HG02970 (cell line): Measurements from ENCODE around the gene CTBP2.

Source experiments
- ATAC-seq: cut with Tn5 transposase; IDR thresholded peaks from one replicate; pipeline ENCODE4 v1.9.1; 2021; ENCODE audit warnings: mild to moderate bottlenecking, moderate library complexity, moderate number of reproducible peaks; ENCODE audit not compliant: unreplicated experiment, low FRiP score

Gene CTBP2

DNA sequence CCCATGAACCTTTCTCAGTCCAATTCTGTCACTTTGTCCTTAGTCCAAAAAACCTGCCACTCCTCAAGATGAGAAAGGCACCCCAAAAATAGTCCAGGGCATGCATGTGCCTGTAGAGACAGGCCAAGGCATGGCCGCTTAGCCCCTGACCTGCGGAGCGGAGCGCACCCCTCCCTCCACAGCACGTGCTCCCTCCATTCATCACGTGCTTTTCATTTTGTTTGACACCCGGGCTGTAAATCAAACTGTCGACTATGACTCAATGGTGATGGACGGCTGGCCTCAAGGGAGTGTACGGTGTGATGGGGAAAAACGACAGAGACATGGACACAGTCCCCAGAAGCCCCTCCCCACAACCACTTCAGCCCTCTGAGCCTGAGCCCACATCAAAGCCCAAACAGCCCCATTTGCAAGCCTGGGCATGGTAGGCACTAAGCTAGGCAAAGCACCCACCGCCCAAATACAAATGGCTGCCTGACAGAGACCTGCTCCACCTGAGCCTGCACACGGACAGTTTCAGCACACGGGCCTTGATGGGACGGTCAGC lies 127.8 kb downstream of the CTBP2 start:
- no peak for ATAC-seq

DNA sequence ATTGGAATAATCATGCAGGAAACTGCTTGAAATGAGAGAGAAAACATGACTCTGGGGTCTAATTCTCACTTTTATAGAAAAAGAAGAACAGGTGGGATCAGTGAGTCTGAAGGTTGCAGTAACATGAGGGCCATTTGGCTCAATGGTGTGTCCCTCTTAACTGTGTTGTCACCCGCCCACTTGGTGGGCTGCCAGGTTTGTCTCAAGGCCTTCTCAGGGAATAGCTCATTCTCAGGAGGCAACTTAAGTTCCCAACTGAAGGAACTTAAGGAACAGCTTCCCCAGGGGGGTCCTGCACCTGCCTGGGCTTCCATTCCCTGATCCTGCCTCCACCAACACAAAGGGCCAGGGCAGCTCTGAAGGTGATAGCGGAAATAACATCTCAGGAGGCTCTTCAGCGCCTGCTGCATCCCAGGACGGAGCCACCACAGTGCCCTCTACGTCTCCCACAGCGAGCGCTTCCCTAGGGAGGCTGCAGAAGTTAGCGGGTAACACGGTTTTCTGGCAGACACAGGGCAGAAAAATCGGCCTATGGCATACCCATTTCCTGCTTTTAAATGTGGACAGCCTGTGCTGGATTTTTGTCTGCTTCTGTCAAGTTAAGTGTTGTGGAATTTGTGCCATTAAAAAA lies 129.7 kb downstream of the CTBP2 start:
- ATAC-seq: no peak

DNA sequence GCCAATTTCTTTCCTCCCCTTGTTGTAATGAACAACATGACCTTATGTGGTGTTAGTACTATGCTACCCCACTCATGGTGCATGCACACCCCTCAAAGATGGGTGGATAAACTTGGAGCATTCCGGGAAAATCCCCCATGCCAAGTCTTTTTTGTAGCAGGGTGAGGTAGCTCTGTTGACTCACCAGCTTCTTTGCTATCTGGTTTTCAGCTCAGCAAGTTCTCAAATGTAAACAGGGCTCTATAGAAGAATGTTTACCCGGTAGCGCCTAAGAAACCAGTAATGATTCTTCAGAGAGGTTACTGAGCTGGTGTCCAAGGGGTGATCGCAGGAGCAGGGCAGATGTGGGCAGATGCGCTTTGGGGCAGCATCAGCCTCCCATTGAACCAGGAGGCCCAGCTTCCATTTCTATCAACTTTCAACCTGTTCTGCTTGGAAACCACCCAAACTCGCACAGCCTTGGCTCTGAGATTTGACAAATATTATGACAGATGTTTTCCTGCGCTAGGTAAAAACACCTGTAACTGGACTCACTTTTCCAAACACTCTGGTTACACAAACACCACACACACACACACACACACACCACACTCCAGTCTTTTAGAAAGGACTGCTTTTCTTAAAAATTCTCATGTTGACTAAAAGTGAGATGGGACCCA lies 130.7 kb downstream of the CTBP2 start:
- ATAC-seq: no peak

DNA sequence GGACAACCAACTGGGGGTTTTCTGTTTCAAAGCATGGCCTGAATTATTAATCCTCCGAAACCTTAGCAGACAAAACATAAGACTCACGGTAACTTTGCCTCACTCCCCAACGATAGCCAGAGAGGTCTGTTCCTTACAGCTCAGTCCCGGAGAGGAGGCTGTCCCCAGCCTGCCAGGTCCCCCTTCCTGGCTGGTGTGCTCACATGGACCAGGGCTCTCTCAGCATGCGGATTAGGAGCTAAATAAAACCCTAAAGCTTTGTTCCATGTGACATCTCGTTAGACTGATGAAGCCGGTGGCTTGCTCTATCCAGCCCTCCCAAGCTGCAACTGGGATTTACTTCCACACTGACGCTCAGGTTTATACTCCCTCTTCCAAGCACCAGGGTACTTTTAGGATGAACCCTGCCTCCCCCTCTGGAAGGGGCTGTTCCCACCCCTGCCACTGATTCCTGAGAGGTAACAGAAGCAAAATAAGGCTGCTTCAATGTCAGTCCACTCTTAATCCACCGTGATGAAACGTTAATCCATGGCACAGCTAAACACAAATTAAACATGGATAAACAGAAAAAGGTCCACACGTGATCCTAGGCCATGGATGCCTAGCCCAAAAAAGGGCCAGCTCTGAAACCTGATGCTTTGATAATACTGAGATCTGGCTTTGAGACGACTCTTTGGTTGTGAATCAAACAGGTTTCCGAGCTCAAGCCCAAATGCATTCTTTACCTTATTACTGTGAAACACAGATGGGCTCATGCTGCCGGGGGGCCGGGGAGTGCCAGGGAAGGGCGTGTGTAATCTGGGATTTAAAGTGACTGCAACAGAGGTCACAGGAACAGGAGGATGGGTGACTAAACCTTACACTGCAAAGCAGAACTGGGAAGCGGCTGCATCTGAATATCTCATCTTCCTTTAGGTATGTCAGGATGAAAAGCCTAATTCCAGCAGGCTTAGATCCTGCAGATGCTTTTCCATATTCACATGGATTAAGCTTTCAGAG lies 132.2 kb downstream of the CTBP2 start:
- no peak for ATAC-seq

DNA sequence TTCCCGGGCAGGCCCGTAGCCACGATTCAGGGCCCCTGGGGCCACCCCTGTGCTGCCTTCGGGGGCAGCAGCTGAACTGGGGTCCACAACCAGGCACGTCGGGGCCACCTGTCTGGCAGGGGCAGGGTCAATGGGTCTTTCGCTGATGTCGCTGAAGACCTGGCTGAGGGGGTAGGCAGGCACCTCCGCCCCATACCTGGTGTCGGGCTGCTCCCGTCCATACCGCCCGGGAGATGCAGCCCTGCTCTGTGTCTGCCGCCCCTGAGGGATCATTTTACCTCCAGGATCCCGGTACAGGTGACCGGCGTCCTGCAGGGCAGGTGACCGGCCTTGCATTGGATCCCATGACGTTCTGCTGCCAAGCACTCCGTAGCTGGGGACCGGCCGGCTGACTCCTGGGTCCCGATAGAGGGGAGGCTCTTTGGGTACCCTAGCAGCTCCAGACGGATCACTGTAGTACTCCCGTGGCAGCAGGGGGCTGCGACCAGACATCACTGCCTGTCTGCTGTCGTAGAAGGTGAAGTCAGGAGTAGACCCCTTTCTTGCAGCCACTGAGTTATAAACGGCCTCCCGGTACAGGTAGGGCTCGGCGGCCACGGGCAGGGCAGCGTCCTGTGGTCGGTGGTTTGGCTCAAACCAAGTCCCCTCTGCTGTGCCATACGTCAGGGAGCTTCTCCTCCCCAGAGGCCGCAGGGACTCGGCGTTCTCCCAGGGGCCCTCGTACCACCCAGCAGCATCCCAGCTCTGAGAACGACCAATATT lies 133.2 kb downstream of the CTBP2 start:
- ATAC-seq: no peak

DNA sequence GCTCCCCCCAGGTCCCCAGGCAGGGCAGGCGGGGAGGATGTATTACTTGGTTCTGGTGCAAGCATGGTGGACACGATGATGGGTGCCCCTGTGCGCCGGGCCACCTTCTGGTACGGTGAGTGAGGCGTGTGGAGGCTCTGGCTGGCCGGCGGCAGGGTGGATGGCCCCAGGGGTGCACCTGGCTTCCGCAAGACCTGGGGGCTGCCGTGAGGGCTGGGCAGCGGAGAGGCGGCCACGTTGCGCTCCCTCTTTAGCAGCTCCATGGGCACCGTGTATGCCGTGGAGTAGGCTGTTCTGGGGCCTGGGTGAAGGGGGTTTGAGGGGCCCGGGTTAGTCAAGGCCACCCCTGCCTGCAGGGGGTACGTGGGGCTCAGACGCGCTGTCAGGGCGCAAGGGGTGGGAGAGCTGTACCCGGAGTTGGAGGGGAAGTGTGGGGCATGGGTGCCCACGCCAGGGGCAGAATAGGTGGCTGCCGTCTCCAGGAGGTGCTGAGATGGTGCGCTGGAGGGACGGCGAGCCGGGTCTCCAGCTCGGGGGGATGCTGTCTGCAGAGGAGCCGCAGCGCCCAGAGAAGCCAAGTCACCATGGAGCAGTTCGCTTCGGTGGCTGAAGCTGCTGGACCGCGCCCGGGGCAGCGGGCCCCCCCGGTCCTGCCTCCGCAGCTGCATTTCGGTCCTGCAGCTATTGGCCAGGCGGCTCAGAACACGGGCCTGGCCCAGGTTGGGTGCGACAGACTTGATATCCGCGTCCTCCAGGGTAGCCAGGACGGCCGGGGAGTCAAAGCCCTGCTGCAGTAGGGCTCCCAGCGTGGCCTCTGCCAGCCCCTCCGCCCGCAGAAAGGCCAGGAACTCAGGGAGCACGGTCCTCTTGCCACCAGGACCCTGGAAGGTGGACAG lies 134.1 kb downstream of the CTBP2 start:
- no peak for ATAC-seq

DNA sequence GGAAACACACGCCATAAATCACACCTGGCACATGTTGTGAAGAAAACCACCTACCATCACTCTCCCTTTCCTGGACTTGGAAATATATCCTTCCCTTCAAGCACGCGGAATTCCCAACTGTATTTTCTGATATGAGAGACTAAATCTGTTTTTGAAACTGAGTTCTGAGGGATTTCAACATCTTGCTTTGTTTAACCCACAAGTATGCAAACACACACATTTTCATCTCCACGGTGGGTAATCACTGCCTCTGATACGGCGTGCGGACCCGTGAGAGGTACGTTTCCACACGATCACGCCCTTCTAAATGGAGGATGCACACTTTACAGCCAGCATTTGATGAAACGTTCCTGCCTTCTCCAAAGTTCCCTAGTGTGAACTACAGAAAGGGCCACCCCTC lies 135.0 kb downstream of the CTBP2 start:
- ATAC-seq: no peak

DNA sequence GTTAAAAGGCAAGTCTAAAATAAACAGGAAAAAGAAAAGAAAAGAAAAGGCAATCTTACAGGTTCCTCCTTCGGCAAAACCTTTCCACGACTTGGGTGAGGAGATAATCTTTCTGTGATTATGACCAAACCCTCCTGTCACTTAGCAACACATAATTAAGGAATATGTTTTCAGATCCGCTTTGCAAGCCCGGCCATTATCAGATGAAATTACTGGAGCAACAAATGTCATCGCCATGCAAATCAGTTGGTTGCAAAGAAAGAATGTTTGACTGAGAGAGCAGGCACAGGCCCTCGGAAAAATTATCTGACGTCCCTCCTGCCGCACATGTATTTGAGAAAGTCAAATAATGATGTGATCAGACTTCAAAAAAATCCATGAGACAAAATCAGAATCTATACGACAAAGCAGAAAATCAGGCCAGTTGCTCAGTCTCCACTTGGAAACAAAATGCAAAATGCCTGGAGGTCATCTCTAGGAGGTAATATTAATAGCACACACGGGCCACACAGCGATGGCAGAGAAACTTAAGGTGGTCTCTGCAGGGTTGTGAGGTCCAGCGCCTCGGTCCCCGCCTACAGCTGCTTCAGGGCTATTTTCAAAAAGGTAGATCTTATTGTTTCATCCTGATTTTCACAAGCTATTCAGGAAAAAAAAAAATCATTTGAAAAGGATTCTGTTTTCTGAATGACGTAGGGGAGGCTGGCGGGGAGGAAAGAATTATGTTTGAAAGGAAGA lies 135.7 kb downstream of the CTBP2 start:
- no peak for ATAC-seq

DNA sequence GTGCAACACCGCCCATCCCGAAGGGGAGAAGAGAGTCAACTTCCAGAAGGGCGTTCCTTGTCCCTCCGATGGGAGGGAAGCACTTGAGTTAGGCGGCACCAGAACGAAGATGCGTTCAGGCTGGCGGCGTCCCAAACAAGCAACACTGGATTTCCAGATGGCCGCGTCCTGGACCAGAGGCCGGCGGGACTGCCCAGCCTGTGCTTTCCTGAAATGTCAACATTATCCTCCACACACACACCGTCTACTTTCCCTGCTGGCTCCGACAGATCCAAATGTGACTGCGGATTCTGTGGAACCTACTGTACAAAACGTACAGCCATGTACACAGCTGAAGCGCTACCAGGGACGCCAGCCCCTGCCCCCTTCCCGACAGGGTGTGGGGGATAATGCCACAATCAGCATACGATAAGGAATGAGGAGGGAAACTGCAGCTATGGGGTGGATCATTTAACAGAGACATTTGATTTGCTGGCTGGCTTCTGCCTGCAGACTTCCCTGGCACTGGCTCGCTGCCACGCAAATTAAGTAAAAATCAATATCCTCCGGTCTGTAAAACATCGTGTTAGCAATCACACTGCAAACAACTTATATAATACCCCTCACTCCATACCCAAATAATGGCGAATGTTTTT lies 136.4 kb downstream of the CTBP2 start:
- ATAC-seq: no peak

DNA sequence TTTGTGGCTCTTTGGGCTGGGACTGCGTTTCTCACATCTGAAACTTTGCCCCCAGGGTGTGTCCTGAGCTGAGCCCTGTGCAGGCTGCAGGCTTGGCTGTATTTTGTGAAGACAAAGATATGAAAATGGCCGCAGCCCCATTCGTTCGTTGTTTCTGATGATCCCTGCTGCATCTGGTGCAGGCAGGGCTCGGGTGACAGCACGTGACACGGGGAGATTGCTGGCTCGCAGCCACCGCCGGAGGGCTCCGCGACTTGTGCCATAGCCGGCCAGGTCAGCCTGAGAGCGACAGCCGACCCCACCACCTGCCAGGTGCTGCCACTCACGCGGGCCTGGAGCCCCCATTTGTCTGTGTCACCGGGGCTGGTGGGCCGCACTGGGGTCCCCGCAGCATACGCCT lies 137.1 kb downstream of the CTBP2 start:
- ATAC-seq: no peak

DNA sequence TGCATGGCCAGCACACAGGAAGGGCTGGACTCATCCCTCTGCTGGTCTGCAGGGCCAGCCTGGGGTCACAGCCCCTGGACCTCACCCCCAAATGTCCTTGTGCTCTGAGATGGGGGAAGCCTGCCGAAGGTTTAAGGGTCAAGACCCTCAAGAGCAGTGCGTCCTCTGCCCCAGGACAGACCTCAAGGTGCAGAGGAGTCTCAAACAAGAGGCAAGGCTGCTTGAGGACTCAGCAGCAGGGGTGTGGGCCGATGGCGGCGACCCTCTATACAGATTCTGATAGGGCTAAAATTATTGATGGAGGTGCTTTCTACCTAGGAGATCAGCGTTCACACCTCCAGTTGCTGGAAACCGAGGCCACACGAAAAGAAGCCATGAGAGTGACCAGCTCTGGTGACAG lies 137.7 kb downstream of the CTBP2 start:
- ATAC-seq: no peak

DNA sequence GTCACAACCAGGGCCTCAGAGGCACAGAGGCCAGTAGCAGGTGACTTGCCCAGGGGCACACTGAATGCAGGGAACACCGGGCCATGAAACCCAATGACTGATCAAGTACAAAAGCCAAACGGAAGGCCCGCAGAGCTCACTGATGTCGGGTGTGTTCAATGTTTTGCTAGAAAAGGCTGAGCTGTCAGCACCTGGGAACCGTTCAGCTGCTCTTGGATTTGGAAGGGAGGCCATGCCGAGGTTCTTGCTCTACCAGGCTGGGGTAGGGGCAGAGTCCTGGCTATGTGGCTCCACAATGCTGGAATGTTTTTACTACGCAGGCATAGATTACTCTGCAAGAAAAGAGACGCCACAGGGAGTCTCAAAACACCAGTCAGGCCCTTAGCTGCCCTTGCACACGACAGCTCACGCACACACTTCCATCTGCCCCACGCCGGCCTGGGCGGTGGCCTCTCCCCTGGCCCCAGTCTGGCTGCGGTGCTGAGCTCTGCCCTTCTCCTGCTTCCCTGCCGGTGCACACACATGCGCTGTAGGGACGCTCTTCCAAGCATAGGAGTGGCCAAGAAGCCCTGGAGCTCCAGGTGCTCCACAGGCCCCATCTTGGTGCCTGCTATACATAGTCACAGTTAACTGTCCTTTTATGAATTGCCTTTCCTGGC lies 138.5 kb downstream of the CTBP2 start:
- ATAC-seq: no peak

DNA sequence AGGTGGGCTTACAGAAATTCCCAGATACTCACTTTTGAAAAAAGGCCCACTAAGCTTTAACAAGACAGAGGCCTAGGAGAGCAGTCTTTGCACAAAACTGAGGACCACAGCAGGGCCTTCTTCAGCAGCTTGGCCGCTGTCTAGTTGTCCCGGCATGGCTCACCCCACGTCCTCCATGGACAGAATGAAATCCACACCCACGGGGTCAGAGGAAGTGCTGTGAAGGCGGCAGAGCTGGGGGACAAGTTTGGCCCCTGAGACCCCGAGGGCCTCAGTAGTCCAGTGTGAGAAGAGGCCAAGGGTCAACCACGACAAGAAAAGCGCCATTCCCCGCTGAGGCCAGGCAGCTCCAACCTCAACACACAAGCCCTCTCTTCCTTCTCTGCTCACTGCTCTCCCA lies 139.5 kb downstream of the CTBP2 start:
- ATAC-seq: no peak

DNA sequence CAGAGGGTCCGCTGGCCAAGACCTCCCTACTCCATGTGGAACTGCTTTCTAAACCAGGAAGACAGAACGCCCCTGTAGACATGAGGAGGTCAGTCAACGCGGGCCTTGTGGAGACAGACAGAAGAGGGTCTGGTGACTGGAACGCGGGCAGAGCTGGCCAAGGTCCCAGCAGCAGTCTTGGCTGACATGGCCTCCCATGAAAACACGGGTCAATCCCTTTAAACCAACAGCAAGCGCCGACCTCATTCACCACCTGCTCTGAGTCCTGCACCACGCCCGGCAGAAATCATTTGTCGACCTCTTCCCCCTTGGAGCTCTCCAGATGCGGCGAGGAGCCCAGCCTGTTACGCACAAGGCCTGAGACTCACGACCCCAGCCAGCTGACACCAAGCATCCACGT lies 140.0 kb downstream of the CTBP2 start:
- ATAC-seq: no peak

DNA sequence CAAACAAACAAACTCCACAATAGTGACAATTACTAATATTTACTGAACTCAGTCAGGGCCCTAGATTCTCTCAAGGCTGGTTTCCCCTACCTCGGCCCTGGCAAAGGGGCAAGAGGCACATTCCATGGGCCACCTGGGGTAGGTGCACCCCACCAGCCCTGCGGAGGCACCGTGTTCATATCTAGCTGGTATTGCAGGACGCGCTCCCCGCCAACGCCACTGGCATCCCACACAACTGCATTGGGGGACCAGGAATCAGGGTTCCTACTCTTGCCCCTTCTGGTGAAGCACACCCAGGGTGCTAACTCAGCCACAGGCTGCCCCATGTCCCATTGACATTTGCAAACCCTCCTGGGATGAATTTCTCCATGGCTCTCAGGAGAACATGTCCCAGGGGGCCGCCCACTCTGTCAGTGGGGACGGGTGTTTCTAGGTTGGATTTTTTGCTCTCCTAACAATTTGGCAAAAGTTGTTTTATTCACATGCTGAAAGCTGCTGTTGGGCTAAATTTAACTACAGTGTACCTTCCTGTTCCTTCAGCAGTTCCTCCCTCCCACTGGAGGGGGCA lies 141.7 kb downstream of the CTBP2 start:
- ATAC-seq: no peak

DNA sequence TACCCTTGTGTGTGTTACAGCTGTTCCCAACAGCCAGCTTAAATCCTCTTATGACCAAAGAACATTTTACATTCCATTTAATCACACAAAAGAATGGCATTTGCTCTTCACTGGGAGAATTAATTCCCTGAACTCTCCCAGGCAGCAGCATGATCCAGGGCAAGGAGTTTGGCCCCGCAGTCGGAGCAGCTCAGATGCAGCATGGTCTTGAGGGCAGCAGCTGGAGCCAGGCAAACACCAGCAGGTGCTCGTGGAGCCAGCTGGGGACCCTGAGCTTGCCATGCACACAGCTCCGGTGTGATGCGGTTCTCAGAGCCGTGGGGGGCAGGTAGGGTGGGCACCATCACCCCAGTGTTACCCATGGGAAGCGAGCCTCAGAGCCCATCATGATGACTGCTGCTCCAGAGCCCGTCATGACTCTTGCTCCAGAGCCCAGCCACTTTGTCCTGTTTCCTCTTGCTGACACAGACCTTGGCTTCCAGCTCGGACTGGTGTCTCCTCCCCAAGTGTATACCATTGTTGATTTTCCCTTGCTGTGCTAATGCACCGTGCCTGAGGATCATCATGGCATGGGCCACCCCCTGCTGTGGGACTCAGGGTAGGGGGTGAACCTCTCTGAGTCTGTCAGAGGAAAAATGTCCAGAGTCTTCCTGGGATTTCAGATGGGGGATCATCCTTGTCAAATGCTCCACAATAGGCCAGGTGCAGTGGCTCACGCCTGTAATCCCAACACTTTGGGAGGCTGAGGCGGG lies 142.6 kb downstream of the CTBP2 start:
- ATAC-seq: no peak
